Stimulated activated naive CD8-positive, alpha-beta T cell treated with anti-CD3 and anti-CD28 coated beads, Interleukin-15, Interleukin-2, amounts not matched to agents 100 ng/mL and 50 ng/mL, for 24 hours (primary cell): ENCODE measurements around the gene FCF1.

ENCODE experiments used
- H3K27ac Mint-ChIP-seq: one replicate; pipeline ENCODE4 v1.8.0; 2021; ENCODE audit warnings: mild to moderate bottlenecking, mixed read lengths
- H3K27me3 Mint-ChIP-seq: one replicate; pipeline ENCODE4 v1.8.0; 2021; ENCODE audit warnings: mixed read lengths
- H3K36me3 Mint-ChIP-seq: one replicate; pipeline ENCODE4 v1.8.0; 2021; ENCODE audit warnings: low read depth, mixed read lengths
- H3K4me1 Mint-ChIP-seq: one replicate; pipeline ENCODE4 v1.8.0; 2021; ENCODE audit warnings: low read depth, mixed read lengths
- H3K4me3 Mint-ChIP-seq: one replicate; pipeline ENCODE4 v1.8.0; 2021; ENCODE audit warnings: mild to moderate bottlenecking, mixed read lengths
- H3K9me3 Mint-ChIP-seq: one replicate; pipeline ENCODE4 v1.8.0; 2021; ENCODE audit warnings: mixed read lengths

Gene FCF1

GRCh38 chr14:74765721-74766120 is 52.8 kb downstream of the FCF1 start:
- H3K27me3 Mint-ChIP-seq: no peaks in the 10 kb centered on the region
- peaks cover 33% of the 10 kb centered on the region for H3K36me3 Mint-ChIP-seq
- no peaks in the 10 kb centered on the region for H3K9me3 Mint-ChIP-seq
- no peak overlapping the region for H3K27ac Mint-ChIP-seq
- peaks cover 64% of the 10 kb centered on the region for H3K4me1 Mint-ChIP-seq
- peak overlapping the region; percentile 91 for H3K4me3 Mint-ChIP-seq

GRCh38 chr14:74771399-74771798 is 58.5 kb downstream of the FCF1 start:
- H3K9me3 Mint-ChIP-seq: no peaks in the 10 kb centered on the region
- H3K4me1 Mint-ChIP-seq: peaks cover 42% of the 10 kb centered on the region

GRCh38 chr14:74784634-74785033 is 71.7 kb downstream of the FCF1 start:
- no peaks in the 10 kb centered on the region for H3K9me3 Mint-ChIP-seq
- H3K4me1 Mint-ChIP-seq: peaks cover 16% of the 10 kb centered on the region
- H3K4me3 Mint-ChIP-seq: no peak overlapping the region
- peak overlapping the region; percentile 8 for H3K27ac Mint-ChIP-seq
- no peaks in the 10 kb centered on the region for H3K27me3 Mint-ChIP-seq
- H3K36me3 Mint-ChIP-seq: peaks cover 77% of the 10 kb centered on the region

More at GRCh38 chr14:74771399-74771798, 58.5 kb downstream of the FCF1 start:
- no peak overlapping the region for H3K4me3 Mint-ChIP-seq
- no peak overlapping the region for H3K27ac Mint-ChIP-seq
- H3K27me3 Mint-ChIP-seq: no peaks in the 10 kb centered on the region
- peaks cover 39% of the 10 kb centered on the region for H3K36me3 Mint-ChIP-seq

- Mint-ChIP-seq H3K27ac (no peak overlapping the region), H3K4me3 (no peak overlapping the region), H3K4me1 (peaks cover 16% of the 10 kb centered on the region), H3K36me3 (peaks cover 77% of the 10 kb centered on the region), H3K9me3 (no peaks in the 10 kb centered on the region), H3K27me3 (no peaks in the 10 kb centered on the region)
Observed at GRCh38 chr14:74785056-74785613, 72.2 kb downstream of the FCF1 start.

- no peak overlapping the region for H3K27ac Mint-ChIP-seq
Observed at GRCh38 chr14:74786796-74787315, 73.9 kb downstream of the FCF1 start.

More at GRCh38 chr14:74786796-74787315, 73.9 kb downstream of the FCF1 start:
- peaks cover 21% of the 10 kb centered on the region for H3K4me1 Mint-ChIP-seq
- peaks cover 68% of the 10 kb centered on the region for H3K36me3 Mint-ChIP-seq
- no peak overlapping the region for H3K4me3 Mint-ChIP-seq
- peaks cover 4% of the 10 kb centered on the region for H3K9me3 Mint-ChIP-seq
- no peaks in the 10 kb centered on the region for H3K27me3 Mint-ChIP-seq
